GM12878 (cell line): ENCODE results near the gene PPFIA3. TPM values are rescaled to one million over a fixed set of nuclear protein-coding genes. Genes with fewer than 3 reads are reported as not detected.
A peak's percentile ranks its signal among the peaks of the same experiment; 100 is the strongest.
"Not testable (repeated sequence)": the region's sequence is repeated elsewhere in the genome, so short reads cannot be mapped to it uniquely, and the experiment has no call there.

ENCODE experiments used
- ATAC-seq: fragments of 200-7000 bp; cut with Tn5 transposase; 3 replicates; pipeline ENCODE4 v1.9.1; 2020; ENCODE audit warnings: mild to moderate bottlenecking, moderate library complexity
- BruUV-seq: library from RNA; stranded (reverse); fragments of 400-500 nt; replicated peaks from 2 replicates; lab custom pipeline; 2021; lab: Mats Ljungman, UMichigan
- CTCF ChIA-PET: fragments of 300-600 bp; sonication (Branson Sonifier 250); formaldehyde crosslinking; extraction: SDS; loops from one replicate; lab custom pipeline; 2021; ENCODE audit warnings: inconsistent platforms; lab: Yijun Ruan, JAX
- POLR2A ChIA-PET: fragments of 350-600 bp; formaldehyde crosslinking; extraction: SDS; loops from one replicate; lab custom pipeline; 2021; ENCODE audit warnings: inconsistent platforms; lab: Charles Lee
- RAD21 ChIA-PET: fragments of 300-600 bp; sonication (Branson Sonifier 250); formaldehyde crosslinking; loops from one replicate; lab custom pipeline; 2023; ENCODE audit warnings: antibody characterized with exemption; ENCODE audit not compliant: unreplicated experiment; lab: Charles Lee
- SMC1A ChIA-PET: fragments of 300-600 bp; sonication (Branson Sonifier 250); formaldehyde crosslinking; loops from one replicate; lab custom pipeline; 2023; ENCODE audit not compliant: unreplicated experiment, uncharacterized antibody; lab: Charles Lee
- DNase-seq: peaks from one replicate; pipeline ENCODE4 v3.0.0-alpha.2; 2011; ENCODE audit warnings: low read depth, low spot score
- FAIRE-seq: peaks from 3 replicates; lab custom pipeline; 2011; peaks lifted over from hg19 to GRCh38; lab: Jason Lieb, UNC
- H2AFZ ChIP-seq: 2 replicates; pipeline ENCODE4 v1.6.0; 2011; ENCODE audit warnings: low read depth, low read length, control low read depth; ENCODE audit not compliant: control insufficient read depth
- H3K27ac ChIP-seq: 2 replicates; pipeline ENCODE4 v1.5.1; 2011; ENCODE audit warnings: control low read depth; ENCODE audit not compliant: control insufficient read depth, insufficient read depth
- H3K27me3 ChIP-seq, 2 experiments: replicated peaks in 1 of 2; 2 replicates each; pipeline versions ENCODE4 v1.6.0 to v1.6.1; 2011; ENCODE audit warnings: low read length in 1 of 2; ENCODE audit not compliant: control insufficient read depth in 2 of 2, insufficient read depth in 2 of 2
- H3K36me3 ChIP-seq, 2 experiments: 2 replicates each; pipeline ENCODE4 v1.5.1; 2011; ENCODE audit warnings: low read length in 1 of 2; ENCODE audit not compliant: control insufficient read depth in 2 of 2, insufficient read depth in 2 of 2
- H3K4me1 ChIP-seq: 2 replicates; pipeline ENCODE4 v1.6.1; 2011; ENCODE audit warnings: mild to moderate bottlenecking, low read length, moderate library complexity, mixed read lengths; ENCODE audit not compliant: control insufficient read depth, insufficient read depth
- H3K4me2 ChIP-seq: 2 replicates; pipeline ENCODE4 v1.6.0; 2011; ENCODE audit warnings: control low read depth; ENCODE audit not compliant: control insufficient read depth, insufficient read depth
- H3K4me3 ChIP-seq: fragments of 200-600 bp; sonication (generic); 2 replicates; pipeline ENCODE4 v1.5.1; 2016
- H3K79me2 ChIP-seq: 2 replicates; pipeline ENCODE4 v1.6.0; 2011; ENCODE audit warnings: low read length; ENCODE audit not compliant: control insufficient read depth, insufficient read depth
- H3K9ac ChIP-seq: 2 replicates; pipeline ENCODE4 v1.8.0; 2011; ENCODE audit warnings: low read length, control low read depth, mixed read lengths; ENCODE audit not compliant: control insufficient read depth, insufficient read depth
- H3K9me3 ChIP-seq: replicated peaks from 3 replicates; pipeline ENCODE4 v1.5.1; 2011; ENCODE audit warnings: mild to moderate bottlenecking, low read length; ENCODE audit not compliant: control insufficient read depth, insufficient read depth
- H4K20me1 ChIP-seq: 2 replicates; pipeline ENCODE4 v1.6.0; 2011; ENCODE audit not compliant: control insufficient read depth, insufficient read depth
- DPF2 ChIP-seq: fragments of 450-650 bp; IDR thresholded peaks from 2 replicates; pipeline ENCODE4 v1.6.1; 2017; ENCODE audit warnings: mild to moderate bottlenecking
- LARP7 ChIP-seq: fragments of 450-650 bp; IDR thresholded peaks from 2 replicates; pipeline ENCODE4 v1.6.1; 2017; ENCODE audit warnings: mild to moderate bottlenecking
- ZNF622 ChIP-seq: fragments of 450-650 bp; IDR thresholded peaks from 2 replicates; pipeline ENCODE4 v1.6.1; 2017; ENCODE audit warnings: mild to moderate bottlenecking, inconsistent platforms
- WGBS: methylation state at CpG from one replicate; pipeline ENCODE4 v1.1.6; 2016; ENCODE audit warnings: low lambda C conversion rate; ENCODE audit not compliant: insufficient replicate concordance, insufficient coverage; ENCODE audit errors: missing lambda C conversion rate; 5-methylcytosine and 5-hydroxymethylcytosine counted together
- in situ Hi-C: fragments of 300-500 bp; cut with MboI; formaldehyde crosslinking; loops from 9 replicates; pipeline ENCODE4 v1.14.3; 2018; ENCODE audit warnings: mixed read lengths
- intact Hi-C: fragments of 100-400 bp; cut with micrococcal nuclease; formaldehyde crosslinking; loops from one replicate; pipeline ENCODE4 v1.14.2; 2022; ENCODE audit not compliant: unreplicated experiment
- polyA plus RNA-seq, 11 experiments: library from polyadenylated mRNA; depleted of rRNA in 4 of 11; unstranded in 6 of 11; stranded (reverse) in 5 of 11; fragments of >200 nt; fragmentation: Nextera tagmentation in 4 of 11; fragmentation: Illumina TruSeq in 1 of 11; extraction: Ambion mirVana in 4 of 11; extraction: Trizol in 1 of 11; gene quantifications; 1 replicate in 1 of 11; 2 replicates in 10 of 11; pipeline versions ENCODE4 v1.2.1 to v1.2.3, GENCODE V29; 2011 to 2016; ENCODE audit warnings: inconsistent platforms in 2 of 11, missing spikeins in 2 of 11, low read depth in 1 of 11
- total RNA-seq, 4 experiments: library from RNA; depleted of rRNA in 3 of 4; stranded (reverse); fragments of >200 nt in 3 of 4; fragmentation: Illumina TruSeq in 1 of 4; extraction: Trizol in 1 of 4; gene quantifications; 2 replicates each; pipeline versions ENCODE4 v1.2.1 to v1.2.3, GENCODE V29; 2013 to 2021
- TF ChIP-seq, protein P1 (sequence below): fragments of 450-650 bp; IDR thresholded peaks from 2 replicates; pipeline ENCODE4 v1.6.1; 2016; ENCODE audit warnings: mild to moderate bottlenecking

PPFIA3 gene
- total and polyA plus RNA-seq, 10 of the 15 experiments (the other 5 are each of a cell fraction or from before 2014, with no cell fraction given), result 0.11 to 1.7 (median 0.73) TPM; not detected in 3

GRCh38 chr19:49126575-49126974 lies 7.2 kb downstream of the PPFIA3 start:
- no peak overlapping the region for H2AFZ ChIP-seq
- no peaks in the 10 kb centered on the region for H3K27me3 ChIP-seq
- H3K79me2 ChIP-seq, result no peaks in the 10 kb centered on the region
- H3K4me2 ChIP-seq, result no peak overlapping the region
- 87% methylated on average over 2 of the region's 4 CpGs for WGBS
- RAD21 ChIA-PET, result no interaction called here
- no peak for DNase-seq
- H4K20me1 ChIP-seq, result no peaks in the 10 kb centered on the region
- H3K4me1 ChIP-seq, result peaks cover 3% of the 10 kb centered on the region; the same call in 1 of the 2 replicates
- CTCF ChIA-PET, result interaction anchor here (0.7 kb wide), 1 partner anchor 175 kb away, joined by 3 read pairs; no protein-coding TSS in a partner anchor
- intact Hi-C loops (no loop called here), in situ Hi-C loops (no loop called here)
- no peak overlapping the region for H3K4me3 ChIP-seq
- BruUV-seq, result no TSS peak
- ATAC-seq, result no peak
- TF ChIP-seq LARP7 (no peak), ZNF622 (no peak), DPF2 (no peak)
- no peak for FAIRE-seq
- SMC1A ChIA-PET, result no interaction called here
- H3K9me3 ChIP-seq, result no peaks in the 10 kb centered on the region; the same call in 2 of the 3 replicates
- no peak overlapping the region for H3K27ac ChIP-seq
- H3K9ac ChIP-seq, result no peak overlapping the region
- POLR2A ChIA-PET, result interaction anchor here (0.6 to 1.4 kb wide), 4 partner anchors 10 to 443 kb away, joined by 4 to 6 read pairs (median 4); partner anchors contain the start of gene LIN7B
- no peaks in the 10 kb centered on the region for H3K36me3 ChIP-seq

GRCh38 chr19:49127225-49127624 lies 7.9 kb downstream of the PPFIA3 start:
- H2AFZ ChIP-seq, BruUV-seq, DNase-seq, SMC1A ChIA-PET, intact Hi-C loops, FAIRE-seq, H3K4me1 ChIP-seq, in situ Hi-C loops, H3K4me2 ChIP-seq, H3K36me3 ChIP-seq, H3K27me3 ChIP-seq, ATAC-seq, H3K9ac ChIP-seq, H3K9me3 ChIP-seq, H3K27ac ChIP-seq, H4K20me1 ChIP-seq, H3K79me2 ChIP-seq, H3K4me3 ChIP-seq: not testable (repeated sequence)
- RAD21 ChIA-PET, result interaction anchor here (0.6 to 1.4 kb wide), 5 partner anchors 13 to 81 kb away, joined by 3 to 7 read pairs (median 4); partner anchors contain the start of gene LIN7B
- WGBS, result 98% methylated on average over 12 of the region's 12 CpGs
- TF ChIP-seq, protein P1, sequence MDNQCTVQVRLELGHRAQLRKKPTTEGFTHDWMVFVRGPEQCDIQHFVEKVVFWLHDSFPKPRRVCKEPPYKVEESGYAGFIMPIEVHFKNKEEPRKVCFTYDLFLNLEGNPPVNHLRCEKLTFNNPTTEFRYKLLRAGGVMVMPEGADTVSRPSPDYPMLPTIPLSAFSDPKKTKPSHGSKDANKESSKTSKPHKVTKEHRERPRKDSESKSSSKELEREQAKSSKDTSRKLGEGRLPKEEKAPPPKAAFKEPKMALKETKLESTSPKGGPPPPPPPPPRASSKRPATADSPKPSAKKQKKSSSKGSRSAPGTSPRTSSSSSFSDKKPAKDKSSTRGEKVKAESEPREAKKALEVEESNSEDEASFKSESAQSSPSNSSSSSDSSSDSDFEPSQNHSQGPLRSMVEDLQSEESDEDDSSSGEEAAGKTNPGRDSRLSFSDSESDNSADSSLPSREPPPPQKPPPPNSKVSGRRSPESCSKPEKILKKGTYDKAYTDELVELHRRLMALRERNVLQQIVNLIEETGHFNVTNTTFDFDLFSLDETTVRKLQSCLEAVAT, result 0 out of 2 replicates have a peak, but pooled peaks have one; percentile 14
- POLR2A ChIA-PET, result interaction anchor here (0.6 to 1.4 kb wide), 10 partner anchors 9 to 459 kb away, joined by 3 to 8 read pairs (median 4); partner anchors contain the start of gene LIN7B
- CTCF ChIA-PET, result interaction anchor here (0.6 to 2.2 kb wide), 3 partner anchors 13 to 174 kb away, joined by 3 to 13 read pairs (median 3); partner anchors contain the start of gene LIN7B
